Astrocyte of the spinal cord (primary cell): ENCODE data around the gene TAGLN2.

ENCODE experiments used
- DNase-seq: peaks from one replicate; pipeline ENCODE4 v3.0.0; 2011; ENCODE audit warnings: low read depth, low spot score
- H3K4me3 ChIP-seq: 2 replicates; pipeline ENCODE4 v1.5.1; 2011; ENCODE audit warnings: low read depth, mild to moderate bottlenecking, low read length, moderate library complexity
- in situ Hi-C: cut with HindIII; loops from 2 replicates; pipeline ENCODE4 v1.10.0; 2017; ENCODE audit warnings: low sequenced_read_pairs
- TF ChIP-seq, protein P1 (sequence below): IDR thresholded peaks from 2 replicates; pipeline ENCODE4 v1.5.1; 2012; ENCODE audit warnings: low read depth, mild to moderate bottlenecking, low read length, inconsistent platforms

TAGLN2 gene

DNA sequence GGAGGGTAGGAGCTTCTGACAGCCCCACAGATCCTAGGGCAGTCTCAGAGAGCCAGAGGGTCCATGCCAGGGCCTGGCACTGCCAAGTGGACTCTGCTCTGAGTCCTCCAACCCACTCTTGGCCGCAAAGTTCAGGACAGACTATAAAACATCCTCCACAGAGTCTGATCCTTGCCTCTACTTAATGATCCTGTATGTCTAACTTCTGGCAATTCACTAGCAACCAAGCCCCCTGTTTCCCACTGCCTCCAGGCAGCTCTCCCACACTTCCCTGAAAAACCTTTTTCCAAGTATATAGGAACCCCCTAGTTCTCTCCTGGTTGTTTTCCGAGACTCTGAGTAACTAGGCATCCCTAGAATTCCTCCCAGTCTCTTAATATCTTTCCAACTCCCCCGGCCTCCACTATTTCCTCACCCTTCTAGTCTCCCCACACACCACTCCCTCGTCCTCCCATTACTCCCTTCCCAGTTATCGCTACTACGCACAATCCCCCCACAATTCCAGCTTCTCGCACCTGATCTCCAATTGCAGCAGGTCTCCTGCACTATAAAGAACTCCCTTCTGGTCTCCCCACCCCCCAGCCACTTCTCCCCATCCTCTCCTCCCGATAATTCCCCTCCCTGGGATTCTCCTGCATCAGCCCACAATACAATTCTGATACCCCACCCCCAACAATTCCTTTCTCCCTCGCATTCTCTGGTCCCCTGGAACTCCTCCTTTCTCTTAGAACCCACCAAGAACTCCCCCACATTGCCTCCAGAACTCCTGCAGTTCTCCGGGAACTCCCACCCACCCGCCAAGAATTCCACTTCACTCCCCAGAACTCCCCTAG is 19.5 kb upstream of the TAGLN2 start:
- peak overlapping the region; percentile 44 for H3K4me3 ChIP-seq
- TF ChIP-seq, protein P1, sequence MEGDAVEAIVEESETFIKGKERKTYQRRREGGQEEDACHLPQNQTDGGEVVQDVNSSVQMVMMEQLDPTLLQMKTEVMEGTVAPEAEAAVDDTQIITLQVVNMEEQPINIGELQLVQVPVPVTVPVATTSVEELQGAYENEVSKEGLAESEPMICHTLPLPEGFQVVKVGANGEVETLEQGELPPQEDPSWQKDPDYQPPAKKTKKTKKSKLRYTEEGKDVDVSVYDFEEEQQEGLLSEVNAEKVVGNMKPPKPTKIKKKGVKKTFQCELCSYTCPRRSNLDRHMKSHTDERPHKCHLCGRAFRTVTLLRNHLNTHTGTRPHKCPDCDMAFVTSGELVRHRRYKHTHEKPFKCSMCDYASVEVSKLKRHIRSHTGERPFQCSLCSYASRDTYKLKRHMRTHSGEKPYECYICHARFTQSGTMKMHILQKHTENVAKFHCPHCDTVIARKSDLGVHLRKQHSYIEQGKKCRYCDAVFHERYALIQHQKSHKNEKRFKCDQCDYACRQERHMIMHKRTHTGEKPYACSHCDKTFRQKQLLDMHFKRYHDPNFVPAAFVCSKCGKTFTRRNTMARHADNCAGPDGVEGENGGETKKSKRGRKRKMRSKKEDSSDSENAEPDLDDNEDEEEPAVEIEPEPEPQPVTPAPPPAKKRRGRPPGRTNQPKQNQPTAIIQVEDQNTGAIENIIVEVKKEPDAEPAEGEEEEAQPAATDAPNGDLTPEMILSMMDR, result no peak
- in situ Hi-C loops, result no loop called here
- no peak for DNase-seq

DNA sequence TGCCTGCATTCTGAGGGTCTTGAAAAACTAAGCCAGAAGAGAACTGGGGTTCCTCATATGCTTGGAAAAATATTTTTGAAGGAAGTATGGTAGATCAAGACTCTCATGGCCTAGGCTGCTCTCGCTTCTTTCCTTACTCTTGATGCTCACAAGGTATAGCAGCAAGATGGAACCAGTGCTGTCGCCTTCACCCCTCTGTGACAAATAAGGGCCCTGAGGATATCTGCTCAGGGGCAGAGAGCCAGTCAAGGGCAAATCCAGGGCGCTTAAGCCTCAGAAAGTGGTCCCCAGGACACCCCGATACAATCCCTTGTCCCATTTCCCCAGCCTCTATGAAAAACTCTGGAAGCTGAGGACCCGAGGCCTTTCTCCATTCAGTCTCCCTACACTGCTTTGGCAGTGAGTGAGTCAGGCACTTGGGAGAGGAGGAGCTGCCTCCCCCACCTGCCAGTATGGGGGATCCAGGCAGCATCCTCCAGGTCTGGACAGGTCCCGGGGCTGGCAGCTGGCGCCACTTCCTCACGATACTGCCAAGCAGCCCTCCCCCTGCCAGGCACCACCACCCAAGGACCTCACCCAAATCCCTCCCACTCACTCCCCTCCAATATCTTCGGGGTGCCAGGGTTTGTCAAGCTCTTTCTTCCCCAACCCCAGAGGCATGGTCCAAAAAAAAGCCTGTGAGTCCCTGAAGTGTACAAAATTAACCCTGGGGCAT is 18.8 kb upstream of the TAGLN2 start:
- DNase-seq, result no peak
- TF ChIP-seq, protein P1, result no peak
- H3K4me3 ChIP-seq, result no peak overlapping the region
- in situ Hi-C loops, result no loop called here

DNA sequence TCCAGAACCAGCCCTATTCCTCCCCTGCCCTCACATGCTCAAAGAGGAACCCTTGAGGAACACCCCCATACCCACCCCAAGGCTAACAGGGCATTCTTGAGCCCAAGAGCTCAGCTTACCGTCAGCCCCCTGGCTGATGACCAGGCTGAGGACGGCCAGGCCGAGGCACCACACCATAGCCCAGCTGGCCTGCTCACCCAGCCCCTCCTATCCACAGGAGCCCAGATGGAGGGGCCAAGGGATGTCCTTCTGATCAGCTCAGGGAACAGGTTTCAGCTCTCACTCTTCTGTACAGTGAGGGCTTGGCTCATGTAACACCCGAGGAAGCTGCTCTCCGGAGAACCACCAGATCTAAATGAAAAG is 18.0 kb upstream of the TAGLN2 start:
- TF ChIP-seq, protein P1, result no peak
- H3K4me3 ChIP-seq, result no peak overlapping the region
- no peak for DNase-seq
- in situ Hi-C loops, result no loop called here

DNA sequence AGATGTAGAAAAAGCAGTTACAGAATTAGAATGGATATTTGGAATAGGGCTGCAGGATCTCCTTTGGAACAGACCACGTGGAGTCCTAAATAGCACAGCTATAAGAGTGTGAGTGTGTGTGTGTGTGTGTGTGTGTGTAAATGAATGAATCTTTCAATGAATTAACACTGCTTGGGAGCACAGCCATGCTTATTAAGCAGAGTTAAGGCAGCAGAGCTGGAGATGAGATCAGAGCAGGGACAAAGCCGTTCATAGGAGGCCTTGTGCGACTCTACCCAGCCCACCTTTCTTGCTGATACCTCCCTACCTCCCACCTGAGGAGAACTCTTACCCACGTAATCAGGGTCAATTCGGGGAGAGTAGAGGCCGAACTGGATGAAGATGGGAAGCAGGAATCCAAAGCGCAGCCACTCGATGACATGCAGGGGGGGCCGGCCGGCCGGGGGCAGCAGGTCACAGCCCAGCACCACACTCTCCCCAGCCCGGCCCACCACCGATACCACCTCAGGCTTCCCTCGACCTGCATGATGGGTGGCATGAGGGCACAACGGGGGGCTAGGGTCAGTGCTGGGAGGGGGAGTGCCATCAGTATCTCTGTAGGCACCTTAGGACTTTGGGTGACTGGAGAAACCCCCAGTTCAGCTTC is 17.4 kb upstream of the TAGLN2 start:
- H3K4me3 ChIP-seq, result no peak overlapping the region
- DNase-seq, result no peak
- in situ Hi-C loops, result no loop called here
- TF ChIP-seq, protein P1, result no peak

DNA sequence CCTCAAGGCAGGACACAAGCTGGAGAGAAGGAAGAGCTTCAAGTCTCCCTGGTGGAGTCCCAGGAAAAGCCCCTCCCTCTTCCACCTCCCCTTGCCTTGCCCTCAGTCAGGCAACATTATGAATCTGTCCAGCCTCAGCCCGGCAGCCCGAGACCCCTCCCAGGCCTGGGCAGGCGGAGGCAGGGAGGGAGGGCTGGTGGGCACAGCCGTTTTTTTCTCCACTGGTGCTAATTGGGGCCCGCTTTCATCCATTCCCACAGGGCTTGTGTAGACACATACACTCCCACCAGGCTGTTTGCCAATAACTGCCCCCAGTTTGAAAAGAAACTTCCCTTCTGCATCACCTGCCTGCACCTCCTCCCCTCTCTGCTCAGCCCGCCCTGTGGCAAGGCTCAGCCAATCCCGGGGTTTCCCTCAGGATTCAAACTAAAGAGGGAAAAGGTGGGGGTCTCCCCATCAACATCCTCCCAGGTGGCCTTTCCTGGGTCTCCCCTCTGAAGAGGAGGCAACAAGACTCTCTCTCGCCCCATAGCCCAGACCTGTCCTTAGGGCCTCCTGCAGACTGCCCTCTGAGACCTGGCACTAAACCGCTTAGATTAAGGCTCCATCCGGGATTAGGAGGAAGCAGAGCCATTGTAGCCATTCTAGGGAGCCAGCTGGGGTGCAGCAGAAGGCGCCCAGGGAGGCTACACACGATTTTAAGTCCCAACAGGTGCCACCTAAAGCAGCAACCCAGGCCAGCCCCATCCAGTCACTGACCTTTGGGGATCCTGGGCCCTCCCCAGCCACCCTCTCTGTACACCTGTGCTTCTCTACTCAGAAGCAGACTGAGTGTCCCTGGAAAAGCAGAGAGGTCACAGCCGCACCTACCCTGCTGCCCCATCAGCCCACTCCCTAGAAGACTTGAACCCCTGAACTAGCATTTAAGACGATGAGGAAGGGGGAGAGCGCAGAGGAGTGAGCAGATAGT is 16.6 kb upstream of the TAGLN2 start:
- no peak overlapping the region for H3K4me3 ChIP-seq
- no peak for DNase-seq
- in situ Hi-C loops, result no loop called here
- TF ChIP-seq, protein P1, result no peak

DNA sequence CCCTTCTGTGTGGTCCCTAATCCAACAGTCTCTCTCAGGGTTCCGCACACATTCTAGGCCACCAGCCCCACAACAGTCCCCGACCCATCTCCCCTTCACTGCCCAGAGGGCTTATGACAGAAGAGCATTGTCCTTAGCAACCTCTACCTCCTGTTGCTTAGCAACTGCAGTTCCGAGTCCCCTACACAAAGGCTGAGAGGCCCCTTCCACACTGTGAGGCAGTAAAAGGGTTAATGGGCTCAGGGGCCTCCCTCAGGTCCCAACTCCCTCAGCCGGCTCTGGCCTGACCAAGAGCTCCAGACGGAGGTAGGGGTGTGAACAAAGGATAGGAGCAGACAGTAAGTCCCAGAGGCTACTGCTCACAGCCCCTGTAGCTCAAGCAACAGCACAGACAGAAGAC is 15.8 kb upstream of the TAGLN2 start:
- no peak overlapping the region for H3K4me3 ChIP-seq
- TF ChIP-seq, protein P1, result no peak
- in situ Hi-C loops, result no loop called here
- DNase-seq, result no peak
